Measurements from ENCODE around the gene EYA3. TPM values are rescaled to one million over a fixed set of nuclear protein-coding genes. Genes with fewer than 3 reads are reported as not detected.

Gene EYA3
- total RNA-seq, 4 donors from 2014 or later = 9.6 to 15.5 (median 12.6) TPM

GRCh38 chr1:28112388-28113241 is 24.2 kb upstream of the EYA3 start:
- no peak for TF ChIP-seq CTCF (IDR thresholded peaks at IDR 0.05; ENCODE audit: low read depth)

DNA sequence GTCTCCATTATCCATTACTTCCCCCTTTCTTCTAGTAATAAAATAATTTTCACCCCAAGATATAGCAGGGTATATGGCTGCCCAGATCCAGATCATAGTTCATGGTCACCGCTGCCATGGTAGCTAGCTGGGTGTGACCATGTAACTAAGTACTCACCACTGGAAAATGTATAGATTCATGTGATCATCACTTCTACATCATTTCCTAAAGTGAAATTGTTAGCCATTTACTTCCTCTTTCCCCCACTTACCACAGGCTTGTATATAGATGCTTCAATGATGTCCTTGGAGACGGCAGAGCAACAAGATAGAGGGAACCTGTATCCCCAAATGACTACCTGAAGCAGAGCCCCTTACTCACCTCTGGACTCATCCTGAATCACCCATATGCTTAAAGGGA is 22.7 kb upstream of the EYA3 start:
- TF ChIP-seq CTCF (IDR thresholded peaks at IDR 0.05; ENCODE audit: low read depth) = no peak

DNA sequence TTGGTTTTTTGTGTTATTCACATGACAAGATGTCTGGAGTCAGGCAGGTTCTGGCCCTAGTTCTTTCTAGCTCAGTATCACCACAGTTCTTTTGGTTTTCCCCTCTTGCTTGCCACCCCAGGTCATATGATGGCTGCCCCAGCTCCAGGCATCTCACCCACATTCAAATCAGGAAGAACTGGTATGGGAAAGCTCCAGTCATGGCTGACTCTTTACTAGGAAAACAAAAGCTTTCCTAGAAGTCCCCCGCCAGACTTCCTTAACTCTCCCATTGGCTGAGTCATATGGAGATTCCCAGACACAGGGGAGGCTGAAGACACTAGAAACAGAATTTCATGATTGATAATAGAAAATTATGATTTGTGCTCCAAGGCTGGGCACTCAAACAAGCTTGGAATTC is 22.1 kb upstream of the EYA3 start:
- no peak for TF ChIP-seq CTCF (IDR thresholded peaks at IDR 0.05; ENCODE audit: low read depth)

GRCh38 chr1:28109639-28110038 is 21.2 kb upstream of the EYA3 start:
- TF ChIP-seq CTCF (IDR thresholded peaks at IDR 0.05; ENCODE audit: low read depth) = no peak

- no peak for TF ChIP-seq CTCF (IDR thresholded peaks at IDR 0.05; ENCODE audit: low read depth)
Observed at GRCh38 chr1:28108001-28108400, 19.6 kb upstream of the EYA3 start.

- no peak for TF ChIP-seq CTCF (IDR thresholded peaks at IDR 0.05; ENCODE audit: low read depth)
Observed at GRCh38 chr1:28104866-28105467, 16.6 kb upstream of the EYA3 start.

DNA sequence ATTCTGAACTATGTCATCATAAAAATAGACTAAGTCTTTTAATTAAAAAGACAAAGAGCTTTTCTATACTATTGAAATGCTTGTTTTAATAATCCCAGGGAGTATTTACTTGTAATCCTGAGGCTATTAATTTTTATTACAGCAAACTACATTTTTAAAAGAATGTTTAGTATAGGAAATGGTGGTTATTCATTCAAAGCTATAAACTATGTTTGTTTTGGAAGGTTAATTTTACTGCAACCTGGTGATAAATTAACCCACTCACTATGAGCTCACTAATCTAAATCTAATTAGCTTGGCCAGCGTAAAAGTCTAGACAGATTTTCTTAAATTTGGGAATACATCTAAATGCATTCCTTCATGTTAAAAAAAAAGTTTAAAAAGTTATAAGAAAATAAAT is 13.8 kb upstream of the EYA3 start:
- TF ChIP-seq CTCF (IDR thresholded peaks at IDR 0.05; ENCODE audit: low read depth) = no peak

Data from subcutaneous adipose tissue (tissue), 4 donors.